ENCODE data around the gene ZNF785.

DNA sequence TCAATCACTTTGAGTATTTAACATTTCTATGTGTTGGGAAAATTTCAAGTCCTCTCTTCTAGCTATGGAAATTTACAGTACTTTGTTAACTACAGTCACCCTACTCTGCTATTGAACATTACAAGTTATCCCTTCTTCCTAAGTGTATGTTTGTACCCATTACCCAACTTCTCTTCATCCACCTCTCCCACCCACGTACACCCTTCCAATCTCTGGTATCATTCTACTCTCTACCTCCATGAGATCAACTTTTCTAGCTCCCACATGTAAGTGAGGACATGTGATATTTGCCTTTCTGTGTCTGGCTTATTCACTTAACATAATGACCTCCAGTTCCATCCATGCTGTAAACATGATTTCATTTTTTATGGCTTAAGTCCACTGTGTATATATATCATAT is 10.8 kb downstream of the ZNF785 start:
- TF ChIP-seq TARDBP (IDR thresholded peaks at IDR 0.05), result no peak
- TF ChIP-seq ZNF384 (IDR thresholded peaks at IDR 0.05), result no peak

All from HEK293T (cell line).